ENCODE measurements around the gene KCTD17. TPM values are rescaled to one million over a fixed set of nuclear protein-coding genes. Genes with fewer than 3 reads are reported as not detected.

The KCTD17 gene
- total RNA-seq, 1 donor from 2014 or later = 34.9 TPM

GRCh38 chr22:37094239-37094638 lies 42.7 kb downstream of the KCTD17 start:
- Histone ChIP-seq H3K4me3 (no peak overlapping the region), H3K27me3 (peaks cover 4% of the 10 kb centered on the region), H3K4me1 (no peaks in the 10 kb centered on the region), H3K27ac (no peak overlapping the region), H3K36me3 (no peaks in the 10 kb centered on the region), H3K9me3 (no peaks in the 10 kb centered on the region)
- intact Hi-C loops (cut with DNase I) = no loop called here
- TF ChIP-seq CTCF (IDR thresholded peaks at IDR 0.05) = no peak
- no peak for DNase-seq (ENCODE audit: low spot score in 2 of 2)

GRCh38 chr22:37095113-37095512 lies 43.6 kb downstream of the KCTD17 start:
- H3K4me1 ChIP-seq = no peaks in the 10 kb centered on the region
- H3K27ac ChIP-seq = no peak overlapping the region
- peaks cover 4% of the 10 kb centered on the region for H3K27me3 ChIP-seq
- no peak for TF ChIP-seq CTCF (IDR thresholded peaks at IDR 0.05)
- no peak overlapping the region for H3K4me3 ChIP-seq
- DNase-seq (ENCODE audit: low spot score in 2 of 2) = no peak
- H3K9me3 ChIP-seq = no peaks in the 10 kb centered on the region
- intact Hi-C loops (cut with DNase I) = no loop called here
- no peaks in the 10 kb centered on the region for H3K36me3 ChIP-seq

- Histone ChIP-seq H3K27me3 (peaks cover 4% of the 10 kb centered on the region), H3K36me3 (no peaks in the 10 kb centered on the region), H3K4me3 (no peak overlapping the region), H3K27ac (no peak overlapping the region), H3K9me3 (no peaks in the 10 kb centered on the region), H3K4me1 (no peaks in the 10 kb centered on the region)
- DNase-seq (ENCODE audit: low spot score in 2 of 2) = no peak
- TF ChIP-seq CTCF (IDR thresholded peaks at IDR 0.05) = no peak
- intact Hi-C loops (cut with DNase I) = no loop called here
Measured at GRCh38 chr22:37097346-37097745, 45.8 kb downstream of the KCTD17 start.

- Histone ChIP-seq H3K9me3 (no peaks in the 10 kb centered on the region), H3K27ac (no peak overlapping the region), H3K36me3 (no peaks in the 10 kb centered on the region), H3K27me3 (peaks cover 4% of the 10 kb centered on the region), H3K4me1 (no peaks in the 10 kb centered on the region), H3K4me3 (no peak overlapping the region)
- DNase-seq (ENCODE audit: low spot score in 2 of 2) = no peak
- no peak for TF ChIP-seq CTCF (IDR thresholded peaks at IDR 0.05)
- intact Hi-C loops (cut with DNase I) = no loop called here
Measured at GRCh38 chr22:37098976-37099591, 47.5 kb downstream of the KCTD17 start.

- intact Hi-C loops (cut with DNase I) = no loop called here
- Histone ChIP-seq H3K4me3 (no peak overlapping the region), H3K9me3 (no peaks in the 10 kb centered on the region), H3K27me3 (no peaks in the 10 kb centered on the region), H3K27ac (no peak overlapping the region), H3K36me3 (no peaks in the 10 kb centered on the region), H3K4me1 (no peaks in the 10 kb centered on the region)
- TF ChIP-seq CTCF (IDR thresholded peaks at IDR 0.05) = no peak
- no peak for DNase-seq (ENCODE audit: low spot score in 2 of 2)
Measured at GRCh38 chr22:37100589-37101127, 49.1 kb downstream of the KCTD17 start.
